ENCODE measurements around the gene S100A16. TPM values are rescaled to one million over a fixed set of nuclear protein-coding genes. Genes with fewer than 3 reads are reported as not detected.

S100A16 gene
- total RNA-seq, 3 donors from 2014 or later (not counting 1 experiment from before 2014, with no cell fraction given): not detected

DNA sequence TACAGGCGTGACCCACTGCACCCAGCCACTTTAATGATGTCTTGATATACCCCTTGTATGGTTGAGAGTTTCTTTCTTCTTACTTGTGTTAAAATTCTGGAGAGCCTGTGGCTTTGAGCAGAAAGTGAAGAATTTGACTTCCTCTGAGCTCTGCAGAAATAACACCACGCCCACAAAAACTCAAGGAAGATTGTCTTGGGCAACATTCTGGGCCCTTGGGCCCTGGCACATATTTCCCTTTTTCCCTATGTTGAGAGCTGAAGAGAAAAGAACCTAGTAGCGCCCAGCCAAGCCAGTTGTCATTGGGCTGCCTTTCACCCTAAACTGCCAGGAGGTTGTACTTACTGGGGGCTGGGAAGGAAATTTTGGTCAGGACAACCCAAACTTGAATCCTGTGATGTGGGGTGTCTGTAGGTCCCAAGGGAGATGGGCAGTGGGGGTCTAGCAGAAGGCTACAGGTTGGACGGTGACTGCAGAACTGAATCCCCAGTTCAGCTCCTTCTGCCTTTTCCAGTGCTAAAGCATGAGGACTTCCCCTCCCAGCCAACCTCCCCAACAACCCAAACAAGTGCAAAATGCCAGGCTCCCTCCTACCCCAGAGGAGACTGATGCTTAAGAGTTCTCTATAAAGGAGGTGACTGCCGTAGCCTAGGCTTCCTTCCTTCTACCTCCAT lies 33.9 kb upstream of the S100A16 start:
- ATAC-seq: peak in 1 of 3 donors; percentile 38
- WGBS (ENCODE audit: insufficient coverage): 71% methylated on average over 4 of the region's 5 CpGs
- peak overlapping the region; percentile 46 for H3K4me3 Mint-ChIP-seq

DNA sequence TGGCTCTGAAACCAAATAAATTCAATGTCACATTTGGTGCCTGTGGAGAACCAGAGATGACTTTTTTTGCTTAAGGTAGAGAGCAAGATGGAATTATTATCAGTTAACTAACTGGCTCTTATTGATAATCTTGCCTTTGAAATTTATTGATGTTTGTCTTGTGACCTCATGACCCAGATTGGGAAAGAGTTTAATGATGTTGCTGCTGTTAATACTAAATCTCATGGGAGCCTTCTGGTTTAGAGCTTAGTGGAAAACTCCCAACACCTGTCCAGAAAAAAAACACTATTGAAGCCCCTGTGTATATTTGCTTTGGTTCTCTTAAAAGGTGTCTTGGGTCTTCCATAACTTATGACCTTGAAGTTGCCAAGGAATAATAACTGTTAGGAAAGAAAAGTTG lies 30.9 kb upstream of the S100A16 start:
- Histone ChIP-seq H3K4me3 (ENCODE audit: low read length) (no peak overlapping the region), H3K9me3 (ENCODE audit: control insufficient read depth, insufficient read depth, low read length) (no peaks in the 10 kb centered on the region), H3K27ac (ENCODE audit: low read length) (no peak overlapping the region), H3K27me3 (ENCODE audit: control insufficient read depth, insufficient read depth, low read length) (no peaks in the 10 kb centered on the region), H3K36me3 (ENCODE audit: control insufficient read depth, insufficient read depth, low read length) (peaks cover 73% of the 10 kb centered on the region), H3K4me1 (ENCODE audit: control insufficient read depth, insufficient read depth, low read length) (peaks cover 15% of the 10 kb centered on the region)
- Mint-ChIP-seq H3K9me3 (no peaks in the 10 kb centered on the region), H3K4me3 (no peak overlapping the region), H3K36me3 (peaks cover 44% of the 10 kb centered on the region), H3K27ac (peak overlapping the region; percentile 75 to 82), H3K4me1 (peaks cover 53 to 60% of the 10 kb centered on the region in 2 donors), H3K27me3 (ENCODE audit: low read depth in 2 of 2) (no peaks in the 10 kb centered on the region)
- DNase-seq (no peak), ATAC-seq (no peak)
- intact Hi-C loops (cut with micrococcal nuclease): no loop called here
- TF ChIP-seq, protein P1, sequence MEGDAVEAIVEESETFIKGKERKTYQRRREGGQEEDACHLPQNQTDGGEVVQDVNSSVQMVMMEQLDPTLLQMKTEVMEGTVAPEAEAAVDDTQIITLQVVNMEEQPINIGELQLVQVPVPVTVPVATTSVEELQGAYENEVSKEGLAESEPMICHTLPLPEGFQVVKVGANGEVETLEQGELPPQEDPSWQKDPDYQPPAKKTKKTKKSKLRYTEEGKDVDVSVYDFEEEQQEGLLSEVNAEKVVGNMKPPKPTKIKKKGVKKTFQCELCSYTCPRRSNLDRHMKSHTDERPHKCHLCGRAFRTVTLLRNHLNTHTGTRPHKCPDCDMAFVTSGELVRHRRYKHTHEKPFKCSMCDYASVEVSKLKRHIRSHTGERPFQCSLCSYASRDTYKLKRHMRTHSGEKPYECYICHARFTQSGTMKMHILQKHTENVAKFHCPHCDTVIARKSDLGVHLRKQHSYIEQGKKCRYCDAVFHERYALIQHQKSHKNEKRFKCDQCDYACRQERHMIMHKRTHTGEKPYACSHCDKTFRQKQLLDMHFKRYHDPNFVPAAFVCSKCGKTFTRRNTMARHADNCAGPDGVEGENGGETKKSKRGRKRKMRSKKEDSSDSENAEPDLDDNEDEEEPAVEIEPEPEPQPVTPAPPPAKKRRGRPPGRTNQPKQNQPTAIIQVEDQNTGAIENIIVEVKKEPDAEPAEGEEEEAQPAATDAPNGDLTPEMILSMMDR (IDR thresholded peaks at IDR 0.05): no peak

More for the DNA sequence above, 33.9 kb upstream of the S100A16 start:
- no peak for DNase-seq
- Mint-ChIP-seq H3K4me1 (peaks cover 46 to 64% of the 10 kb centered on the region in 2 donors), H3K27me3 (ENCODE audit: low read depth in 2 of 2) (no peaks in the 10 kb centered on the region), H3K36me3 (peaks cover 35% of the 10 kb centered on the region), H3K27ac (peak overlapping the region; percentile 82), H3K9me3 (no peaks in the 10 kb centered on the region)
- Histone ChIP-seq H3K9me3 (ENCODE audit: control insufficient read depth, insufficient read depth, low read length) (no peaks in the 10 kb centered on the region), H3K27me3 (ENCODE audit: control insufficient read depth, insufficient read depth, low read length) (no peaks in the 10 kb centered on the region), H3K36me3 (ENCODE audit: control insufficient read depth, insufficient read depth, low read length) (peaks cover 44% of the 10 kb centered on the region), H3K4me1 (ENCODE audit: control insufficient read depth, insufficient read depth, low read length) (peaks cover 15% of the 10 kb centered on the region), H3K4me3 (ENCODE audit: low read length) (no peak overlapping the region), H3K27ac (ENCODE audit: low read length) (no peak overlapping the region)
- TF ChIP-seq, protein P1 (IDR thresholded peaks at IDR 0.05): no peak
- intact Hi-C loops (cut with micrococcal nuclease): no loop called here

DNA sequence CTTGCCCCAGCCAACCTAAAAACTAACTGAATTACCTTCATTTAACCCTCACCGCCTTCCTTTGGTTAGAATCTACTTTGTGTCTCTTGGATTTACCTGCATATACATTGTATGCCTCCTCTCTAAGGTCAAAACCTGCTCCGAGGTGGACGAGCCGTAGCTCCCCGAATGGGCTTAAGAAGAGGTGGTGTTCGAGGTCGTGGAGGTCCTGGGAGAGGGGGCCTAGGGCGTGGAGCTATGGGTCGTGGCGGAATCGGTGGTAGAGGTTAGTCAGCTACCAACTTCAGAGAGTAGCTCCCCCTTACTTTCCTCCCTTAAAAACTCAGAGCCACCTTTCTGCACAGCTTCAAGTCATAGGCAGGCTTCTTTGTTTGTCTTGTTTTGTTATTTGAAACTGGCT lies 30.2 kb upstream of the S100A16 start:
- no peak overlapping the region for H3K4me3 Mint-ChIP-seq
- H3K9me3 Mint-ChIP-seq: no peaks in the 10 kb centered on the region
- Histone ChIP-seq H3K4me1 (ENCODE audit: control insufficient read depth, insufficient read depth, low read length) (peaks cover 15% of the 10 kb centered on the region), H3K27me3 (ENCODE audit: control insufficient read depth, insufficient read depth, low read length) (no peaks in the 10 kb centered on the region), H3K27ac (ENCODE audit: low read length) (no peak overlapping the region), H3K4me3 (ENCODE audit: low read length) (no peak overlapping the region), H3K36me3 (ENCODE audit: control insufficient read depth, insufficient read depth, low read length) (peaks cover 80% of the 10 kb centered on the region), H3K9me3 (ENCODE audit: control insufficient read depth, insufficient read depth, low read length) (no peaks in the 10 kb centered on the region)
- H3K27ac Mint-ChIP-seq: peak overlapping the region; percentile 75 to 82
- WGBS (ENCODE audit: insufficient coverage): 97% methylated on average over 8 of the region's 11 CpGs
- no peaks in the 10 kb centered on the region for H3K27me3 Mint-ChIP-seq (ENCODE audit: low read depth in 2 of 2)
- peaks cover 46% of the 10 kb centered on the region for H3K36me3 Mint-ChIP-seq
- H3K4me1 Mint-ChIP-seq: peaks cover 53 to 60% of the 10 kb centered on the region in 2 donors
- intact Hi-C loops (cut with micrococcal nuclease): no loop called here
- no peak for DNase-seq
- ATAC-seq: no peak
- TF ChIP-seq, protein P1 (IDR thresholded peaks at IDR 0.05): no peak

DNA sequence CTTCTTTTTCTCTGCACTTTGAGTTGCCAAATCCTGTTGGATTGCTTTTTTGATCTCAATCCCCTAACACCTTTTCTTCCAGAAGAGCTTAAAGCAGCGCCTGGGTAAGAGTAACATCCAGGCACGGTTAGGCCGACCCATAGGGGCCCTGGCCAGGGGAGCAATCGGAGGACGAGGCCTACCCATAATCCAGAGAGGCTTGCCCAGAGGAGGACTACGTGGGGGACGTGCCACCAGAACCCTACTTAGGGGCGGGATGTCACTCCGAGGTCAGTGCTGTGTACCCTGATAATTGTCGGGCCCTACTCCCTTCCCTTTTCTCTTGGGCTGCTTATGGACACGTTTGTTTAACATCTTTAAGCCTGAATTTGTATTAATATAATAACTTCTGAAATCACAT lies 29.2 kb upstream of the S100A16 start:
- intact Hi-C loops (cut with micrococcal nuclease): no loop called here
- TF ChIP-seq, protein P1 (IDR thresholded peaks at IDR 0.05): no peak
- Mint-ChIP-seq H3K9me3 (no peaks in the 10 kb centered on the region), H3K27me3 (ENCODE audit: low read depth in 2 of 2) (no peaks in the 10 kb centered on the region), H3K4me3 (no peak overlapping the region), H3K4me1 (peaks cover 46 to 57% of the 10 kb centered on the region in 2 donors), H3K27ac (peak overlapping the region in 1 of 2 donors; percentile 57), H3K36me3 (peaks cover 52% of the 10 kb centered on the region)
- no peaks in the 10 kb centered on the region for H3K27me3 ChIP-seq (ENCODE audit: control insufficient read depth, insufficient read depth, low read length)
- H3K4me1 ChIP-seq (ENCODE audit: control insufficient read depth, insufficient read depth, low read length): peaks cover 11% of the 10 kb centered on the region
- H3K27ac ChIP-seq (ENCODE audit: low read length): no peak overlapping the region
- ATAC-seq (no peak), DNase-seq (no peak)
- H3K36me3 ChIP-seq (ENCODE audit: control insufficient read depth, insufficient read depth, low read length): peaks cover 88% of the 10 kb centered on the region
- 97% methylated on average over 10 of the region's 11 CpGs for WGBS (ENCODE audit: insufficient coverage)
- H3K9me3 ChIP-seq (ENCODE audit: control insufficient read depth, insufficient read depth, low read length): no peaks in the 10 kb centered on the region
- H3K4me3 ChIP-seq (ENCODE audit: low read length): no peak overlapping the region

All from natural killer cell (primary cell).